Thymus (tissue), 11 donors: ENCODE measurements around the gene ABI3BP. TPM values are rescaled to one million over a fixed set of nuclear protein-coding genes. Genes with fewer than 3 reads are reported as not detected.

Source experiments
- DNase-seq, 9 donors: peaks; one replicate each; pipeline ENCODE4 v3.0.0-alpha.2; 2013; ENCODE audit warnings: low spot score in 9 of 9, low read depth in 6 of 9, missing footprints in 1 of 9
- H3K27ac ChIP-seq, 2 donors: one replicate each; pipeline ENCODE4 v1.5.1; 2013; ENCODE audit warnings: control low read depth in 1 of 2, low read depth in 1 of 2, low read length in 1 of 2, mild to moderate bottlenecking in 1 of 2, moderate library complexity in 1 of 2
- H3K27me3 ChIP-seq, 2 donors: one replicate each; pipeline ENCODE4 v1.5.1; 2013; ENCODE audit warnings: low read length in 1 of 2; ENCODE audit not compliant: control insufficient read depth in 2 of 2, insufficient read depth in 1 of 2
- H3K36me3 ChIP-seq, 2 donors: one replicate each; pipeline ENCODE4 v1.5.1; 2013; ENCODE audit warnings: low read length in 1 of 2, mild to moderate bottlenecking in 1 of 2, moderate library complexity in 1 of 2; ENCODE audit not compliant: control insufficient read depth in 2 of 2, insufficient read depth in 2 of 2
- H3K4me1 ChIP-seq, 2 donors: one replicate each; pipeline ENCODE4 v1.5.1; 2013; ENCODE audit warnings: low read length in 2 of 2; ENCODE audit not compliant: control insufficient read depth in 2 of 2, insufficient read depth in 2 of 2
- H3K4me3 ChIP-seq, 2 donors: one replicate each; pipeline ENCODE4 v1.5.1; 2013; ENCODE audit warnings: low read length in 2 of 2, control low read depth in 1 of 2, mild to moderate bottlenecking in 1 of 2
- H3K9me3 ChIP-seq, 2 donors: one replicate each; pipeline ENCODE4 v1.5.1; 2013; ENCODE audit warnings: low read length in 1 of 2, mild to moderate bottlenecking in 1 of 2; ENCODE audit not compliant: control insufficient read depth in 2 of 2, insufficient read depth in 1 of 2
- WGBS: extraction: QIAGEN DNeasy Blood & Tissue Kit; methylation state at CpG from one replicate; pipeline ENCODE4 v1.1.7; 2013; 5-methylcytosine and 5-hydroxymethylcytosine counted together
- polyA plus RNA-seq: library from polyadenylated mRNA; stranded (reverse); fragments of 200-250 nt; gene quantifications from one replicate; pipeline ENCODE4 v1.2.3, GENCODE V29; 2013
- total RNA-seq: library from RNA; stranded (reverse); fragments of 120-200 nt; gene quantifications from one replicate; pipeline ENCODE4 v1.2.4, GENCODE V29; 2013
- donor health status: healthy.

ABI3BP gene
- total and polyA plus RNA-seq, 2 donors, result 0.80 to 5.7 TPM

DNA sequence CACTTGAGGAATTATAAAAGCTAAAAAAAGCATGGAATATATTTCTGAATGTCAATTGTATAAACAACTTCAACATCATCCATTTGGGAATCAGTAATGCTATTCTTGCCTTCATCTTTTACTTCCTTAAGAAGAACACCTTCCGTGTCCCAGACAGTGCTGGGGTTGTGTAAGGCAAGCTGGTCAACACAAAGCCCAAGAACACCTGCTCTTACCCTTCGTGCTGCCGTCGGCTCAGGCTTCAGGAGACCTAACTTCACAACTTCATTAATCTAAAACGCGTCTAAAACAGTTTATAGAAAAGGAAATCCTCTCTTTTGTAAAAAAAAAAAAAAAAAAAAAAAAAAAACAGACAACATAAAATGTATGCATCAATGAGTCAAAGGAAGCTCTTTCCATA is 81.3 kb downstream of the ABI3BP start:
- H3K4me3 ChIP-seq, result no peak overlapping the region
- peaks cover 0 to 3% of the 10 kb centered on the region in 2 donors for H3K27me3 ChIP-seq
- no peaks in the 10 kb centered on the region for H3K9me3 ChIP-seq
- WGBS, result 96% methylated on average over 6 of the region's 6 CpGs
- no peak for DNase-seq
- H3K27ac ChIP-seq, result no peak overlapping the region
- H3K36me3 ChIP-seq, result no peaks in the 10 kb centered on the region
- no peaks in the 10 kb centered on the region for H3K4me1 ChIP-seq

DNA sequence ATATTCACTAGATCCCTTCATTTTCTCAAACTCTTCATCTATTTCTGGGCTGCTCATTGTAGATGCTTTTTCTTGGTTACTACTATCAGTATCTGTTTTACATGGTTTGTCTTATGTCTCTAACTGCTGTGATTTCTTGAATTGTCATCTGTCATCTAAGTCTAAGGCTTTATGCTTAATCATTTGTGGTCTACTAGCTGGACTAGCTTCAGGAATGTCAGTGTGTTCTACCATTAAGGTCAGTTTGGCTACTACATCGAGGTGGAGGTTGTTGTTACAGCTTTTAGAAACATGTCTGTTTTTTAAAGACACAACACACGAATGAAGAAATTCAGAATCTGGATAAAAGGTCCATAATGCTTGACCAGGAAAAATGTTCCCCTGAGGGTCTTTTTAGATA is 82.2 kb downstream of the ABI3BP start:
- H3K4me3 ChIP-seq, result no peak overlapping the region
- H3K36me3 ChIP-seq, result no peaks in the 10 kb centered on the region
- H3K27ac ChIP-seq, result no peak overlapping the region
- WGBS, result 90% methylated on average over 2 of the region's 2 CpGs
- H3K27me3 ChIP-seq, result peaks cover 0 to 3% of the 10 kb centered on the region in 2 donors
- H3K9me3 ChIP-seq, result no peaks in the 10 kb centered on the region
- no peak for DNase-seq
- H3K4me1 ChIP-seq, result no peaks in the 10 kb centered on the region

DNA sequence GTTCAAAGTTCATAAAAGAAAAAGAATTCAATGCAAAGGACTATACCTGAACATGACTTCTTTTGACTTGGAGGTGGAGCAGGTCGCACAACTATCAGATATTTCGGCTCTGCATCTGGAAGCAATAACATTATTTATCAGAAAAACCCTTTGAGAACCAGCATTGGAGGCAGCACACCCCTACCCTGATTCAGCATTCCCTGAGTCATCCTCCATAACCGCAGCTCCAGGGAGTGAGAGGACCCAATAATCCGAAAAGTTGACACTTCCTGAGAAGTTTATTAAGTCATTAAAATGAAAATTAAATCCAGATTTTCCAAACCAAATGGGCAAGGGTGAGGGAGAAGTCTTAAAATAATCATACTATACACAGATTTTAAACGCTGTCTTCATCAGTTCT is 90.6 kb downstream of the ABI3BP start:
- Histone ChIP-seq H3K4me1 (no peaks in the 10 kb centered on the region), H3K4me3 (no peak overlapping the region), H3K9me3 (no peaks in the 10 kb centered on the region), H3K27ac (no peak overlapping the region), H3K27me3 (no peaks in the 10 kb centered on the region), H3K36me3 (no peaks in the 10 kb centered on the region)
- WGBS, result 65% methylated on average over 5 of the region's 5 CpGs
- DNase-seq, result no peak

DNA sequence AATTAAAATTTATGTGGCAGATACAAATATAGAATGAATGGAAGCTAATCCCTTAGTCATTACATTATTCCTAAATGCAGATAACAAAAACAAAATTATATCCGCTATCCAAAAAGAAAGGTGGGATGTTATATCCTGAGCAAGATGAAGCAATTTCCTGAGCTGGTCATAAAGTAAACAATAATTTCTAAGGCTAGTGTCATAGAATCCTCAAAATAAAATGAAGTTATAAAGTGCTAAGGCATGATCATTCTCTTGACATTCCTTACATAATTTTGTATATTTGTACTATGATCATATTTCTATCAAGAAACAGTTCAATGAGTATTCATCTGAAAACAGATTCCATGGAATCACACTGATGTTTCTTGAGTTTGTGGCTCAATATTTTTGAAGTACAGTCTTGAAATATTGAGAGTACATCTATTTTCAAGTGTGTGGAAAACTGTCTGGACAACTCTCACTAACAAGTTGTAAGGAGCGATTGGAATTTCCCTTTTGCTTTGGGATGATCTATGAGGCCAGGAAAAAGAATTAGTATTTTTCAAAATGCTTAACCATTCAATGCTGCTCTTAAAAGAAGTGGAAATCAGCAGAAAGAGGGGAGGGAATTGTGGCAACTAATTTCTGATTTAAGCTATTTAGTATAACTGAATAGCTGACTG is 92.4 kb downstream of the ABI3BP start:
- Histone ChIP-seq H3K27ac (no peak overlapping the region), H3K9me3 (no peaks in the 10 kb centered on the region), H3K4me1 (no peaks in the 10 kb centered on the region), H3K4me3 (no peak overlapping the region), H3K27me3 (no peaks in the 10 kb centered on the region), H3K36me3 (no peaks in the 10 kb centered on the region)
- WGBS, result 93% methylated on average over 2 of the region's 2 CpGs
- DNase-seq, result no peak

DNA sequence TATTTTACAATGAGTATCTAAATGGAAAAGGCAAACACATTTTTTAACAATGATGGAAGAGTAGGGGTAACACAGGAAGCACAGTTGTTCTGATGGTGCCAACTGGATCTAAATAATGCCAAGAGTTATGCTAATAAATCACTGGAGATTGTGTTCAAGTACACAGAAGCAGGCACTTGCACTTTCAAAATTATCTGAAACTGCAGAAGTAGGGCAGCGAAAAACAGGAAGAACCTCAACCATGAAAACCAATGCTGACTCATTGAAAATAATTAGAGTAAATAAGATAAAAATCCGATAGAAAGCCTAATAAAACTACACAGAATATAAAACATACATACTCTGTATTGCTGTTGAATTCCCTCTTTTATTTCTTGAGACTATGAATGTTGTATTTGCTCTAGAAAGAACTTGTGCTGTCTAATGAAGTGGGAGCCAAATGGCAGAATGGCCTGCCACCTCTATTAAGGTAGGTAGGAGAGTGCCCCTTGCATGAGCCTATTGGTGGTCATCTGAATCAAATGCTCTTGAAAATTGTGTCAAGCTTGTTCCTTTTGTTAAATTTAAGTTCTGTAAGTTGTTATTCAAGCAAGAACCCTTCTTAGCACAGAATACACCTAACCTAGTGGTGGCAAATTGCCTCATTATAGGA is 93.7 kb downstream of the ABI3BP start:
- DNase-seq, result no peak
- no peaks in the 10 kb centered on the region for H3K27me3 ChIP-seq
- no peak overlapping the region for H3K4me3 ChIP-seq
- H3K36me3 ChIP-seq, result no peaks in the 10 kb centered on the region
- no peaks in the 10 kb centered on the region for H3K4me1 ChIP-seq
- no peak overlapping the region for H3K27ac ChIP-seq
- H3K9me3 ChIP-seq, result no peaks in the 10 kb centered on the region
- WGBS, result 18% methylated on average over 2 of the region's 2 CpGs

DNA sequence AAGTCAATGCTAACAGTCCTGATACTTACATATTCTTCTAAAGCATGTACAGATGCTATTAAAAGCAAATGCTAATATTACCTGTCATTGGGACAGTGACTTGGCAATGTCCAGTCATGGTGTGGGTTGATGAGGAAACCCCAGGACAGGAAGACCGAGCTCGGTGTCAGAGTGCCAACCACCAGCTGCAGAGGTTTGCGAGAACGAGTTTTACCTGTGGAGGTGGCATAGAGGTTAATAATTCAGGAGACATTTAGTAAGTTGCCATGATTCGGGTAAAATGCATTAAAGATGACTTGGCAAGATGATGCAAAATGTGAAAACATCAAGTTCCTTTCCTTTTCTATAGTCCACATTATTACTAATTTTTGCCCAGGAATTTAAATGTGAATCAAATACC is 94.5 kb downstream of the ABI3BP start:
- no peak overlapping the region for H3K27ac ChIP-seq
- H3K36me3 ChIP-seq, result no peaks in the 10 kb centered on the region
- H3K27me3 ChIP-seq, result no peaks in the 10 kb centered on the region
- DNase-seq, result no peak
- WGBS, result 58% methylated on average over 5 of the region's 5 CpGs
- H3K9me3 ChIP-seq, result no peaks in the 10 kb centered on the region
- no peak overlapping the region for H3K4me3 ChIP-seq
- H3K4me1 ChIP-seq, result no peaks in the 10 kb centered on the region

DNA sequence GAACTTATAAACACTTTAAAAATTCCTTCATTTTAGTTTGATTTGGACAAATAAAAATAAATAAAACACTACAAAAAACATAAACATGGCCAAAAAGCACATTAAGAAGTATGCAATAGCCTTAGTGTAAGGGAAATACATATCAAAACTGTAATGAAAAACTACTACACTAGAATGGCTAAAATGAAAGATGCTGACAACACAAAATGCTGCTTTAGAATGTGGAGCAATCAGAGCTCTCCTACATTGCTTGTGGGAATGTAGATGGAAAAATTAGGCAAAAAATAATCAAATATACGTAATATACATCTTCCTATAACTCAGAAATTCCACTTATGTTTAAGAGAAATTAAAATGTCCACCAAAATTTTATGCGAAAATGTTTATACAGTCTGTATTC is 96.2 kb downstream of the ABI3BP start:
- Histone ChIP-seq H3K27me3 (no peaks in the 10 kb centered on the region), H3K4me1 (no peaks in the 10 kb centered on the region), H3K27ac (no peak overlapping the region), H3K36me3 (no peaks in the 10 kb centered on the region), H3K4me3 (no peak overlapping the region), H3K9me3 (no peaks in the 10 kb centered on the region)
- 77% methylated on average over 2 of the region's 2 CpGs for WGBS
- DNase-seq, result no peak

DNA sequence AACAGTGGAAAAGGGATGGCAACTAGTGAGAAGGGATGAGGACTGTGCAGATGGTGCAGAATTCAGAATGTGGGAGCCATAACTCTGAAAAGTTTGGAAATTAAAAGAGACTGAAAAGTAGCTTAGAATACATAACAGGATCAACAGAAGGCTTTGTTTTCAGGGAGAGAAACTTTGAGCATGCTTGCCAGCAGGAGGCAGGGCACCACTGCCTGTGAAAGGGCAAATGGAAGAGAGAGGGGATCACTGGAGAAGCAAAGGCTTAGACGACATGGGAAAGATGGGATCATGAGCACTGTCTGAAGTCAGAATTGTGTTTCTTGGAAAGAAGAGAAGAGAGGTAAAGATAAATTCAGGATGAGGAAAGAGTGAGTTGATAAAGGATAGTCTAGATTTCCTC is 99.6 kb downstream of the ABI3BP start:
- no peaks in the 10 kb centered on the region for H3K36me3 ChIP-seq
- no peaks in the 10 kb centered on the region for H3K27me3 ChIP-seq
- DNase-seq, result no peak
- no peak overlapping the region for H3K4me3 ChIP-seq
- H3K4me1 ChIP-seq, result no peaks in the 10 kb centered on the region
- 83% methylated on average over 1 of the region's 1 CpG for WGBS
- no peak overlapping the region for H3K27ac ChIP-seq
- no peaks in the 10 kb centered on the region for H3K9me3 ChIP-seq

DNA sequence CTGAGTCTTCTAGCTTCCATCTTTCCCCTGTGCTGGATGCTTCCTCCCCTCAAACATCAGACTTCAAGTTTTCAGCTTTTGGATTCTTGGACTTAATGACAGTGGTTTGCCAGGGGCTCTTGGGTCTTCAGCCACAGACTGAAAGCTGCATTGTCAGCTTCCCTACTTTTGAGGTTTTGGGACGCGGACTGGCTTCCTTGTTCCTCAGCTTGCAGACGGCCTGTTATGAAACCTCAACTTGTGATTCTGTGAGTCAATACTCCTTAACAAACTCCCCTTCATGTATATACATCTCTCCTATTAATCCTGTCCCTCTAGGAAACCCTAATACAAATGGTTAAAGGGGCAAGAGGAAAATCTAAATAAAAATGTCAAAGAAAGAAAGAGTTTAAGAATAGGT is 100.1 kb downstream of the ABI3BP start:
- Histone ChIP-seq H3K9me3 (no peaks in the 10 kb centered on the region), H3K4me3 (no peak overlapping the region), H3K4me1 (no peaks in the 10 kb centered on the region), H3K27ac (no peak overlapping the region), H3K36me3 (no peaks in the 10 kb centered on the region), H3K27me3 (no peaks in the 10 kb centered on the region)
- no peak for DNase-seq
- WGBS, result 47% methylated on average over 3 of the region's 3 CpGs
